ENCODE measurements around the gene TMOD1.

Gene TMOD1

DNA sequence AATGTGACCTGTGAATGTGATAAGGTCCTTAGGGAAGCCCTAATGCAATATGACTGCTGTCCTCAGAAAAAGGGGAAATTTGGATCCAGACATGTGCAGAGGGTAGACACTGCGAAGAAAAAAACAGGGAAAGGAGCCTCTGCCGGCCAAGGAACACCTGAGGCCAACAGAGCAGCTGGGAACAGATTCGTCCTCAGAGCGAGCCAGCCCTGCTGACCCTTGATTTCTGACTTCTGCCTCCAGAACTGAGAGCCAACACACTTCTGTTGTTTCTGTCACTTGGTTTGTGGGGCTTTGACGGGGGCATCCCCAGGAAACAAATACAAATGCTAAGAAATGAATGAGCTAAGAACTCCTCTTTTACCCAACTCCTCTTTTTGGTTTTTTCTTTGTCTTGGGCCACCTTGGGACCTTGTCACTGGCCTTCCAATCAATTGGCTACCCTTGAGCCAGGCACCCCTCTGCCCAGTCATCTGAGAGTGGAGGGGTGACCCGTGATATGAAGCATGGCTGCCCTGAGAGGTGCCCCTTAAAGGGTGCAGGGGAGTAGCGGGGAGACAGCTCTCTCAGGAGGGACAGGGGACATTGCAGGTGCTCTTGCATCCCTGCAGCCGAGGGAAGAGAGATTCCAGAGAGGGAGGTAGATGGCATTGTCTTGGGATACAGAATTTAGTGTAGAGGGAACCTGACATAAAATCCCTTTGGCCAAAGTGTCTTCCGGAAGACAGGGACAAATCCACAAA is 16.9 kb downstream of the TMOD1 start:
- no peak for DNase-seq (ENCODE audit: low spot score)

DNA sequence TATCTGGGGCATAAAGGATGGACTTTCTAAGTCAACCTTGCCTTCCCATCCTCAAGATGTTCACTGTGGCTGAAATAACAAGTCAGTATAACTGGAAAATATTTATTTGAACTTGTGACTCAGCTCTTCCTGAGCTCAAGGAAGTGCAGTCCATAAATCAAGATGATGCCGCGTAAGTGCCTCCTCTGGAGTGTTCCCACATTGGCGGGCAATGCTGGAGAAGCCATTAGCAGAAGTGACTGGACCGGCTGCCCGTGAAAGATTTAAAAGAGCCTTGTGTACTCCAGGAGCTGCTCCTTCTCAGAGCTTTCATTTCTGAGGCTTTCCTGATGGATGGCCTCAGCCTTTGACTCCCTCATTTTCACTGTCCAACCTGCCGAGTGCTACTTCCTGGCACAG is 17.4 kb downstream of the TMOD1 start:
- DNase-seq (ENCODE audit: low spot score): no peak

DNA sequence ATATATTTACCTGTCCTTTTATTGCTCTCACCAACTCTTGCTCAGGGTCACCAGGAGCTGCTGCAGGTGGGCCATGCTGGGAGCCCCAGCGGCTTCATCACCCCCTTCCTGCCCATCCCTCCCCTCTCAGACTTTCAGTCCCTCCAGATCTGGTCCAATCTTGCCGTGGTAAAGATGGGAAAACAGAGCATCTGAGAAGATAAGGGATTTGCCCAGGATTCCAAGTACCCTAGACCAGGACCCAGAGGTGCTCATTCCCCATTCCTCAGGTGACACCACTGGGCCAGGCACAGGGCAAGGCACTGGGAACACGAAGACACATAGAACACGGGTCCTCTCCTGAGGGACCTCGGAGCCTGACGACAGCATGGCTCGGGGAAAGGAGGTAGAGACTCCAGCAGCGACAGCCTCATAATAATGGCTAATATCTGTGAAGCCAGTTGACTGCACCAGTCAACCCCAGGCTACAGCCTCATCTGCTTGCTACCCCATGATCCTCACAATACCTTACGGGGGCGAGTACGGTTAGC is 18.0 kb downstream of the TMOD1 start:
- DNase-seq (ENCODE audit: low spot score): no peak

DNA sequence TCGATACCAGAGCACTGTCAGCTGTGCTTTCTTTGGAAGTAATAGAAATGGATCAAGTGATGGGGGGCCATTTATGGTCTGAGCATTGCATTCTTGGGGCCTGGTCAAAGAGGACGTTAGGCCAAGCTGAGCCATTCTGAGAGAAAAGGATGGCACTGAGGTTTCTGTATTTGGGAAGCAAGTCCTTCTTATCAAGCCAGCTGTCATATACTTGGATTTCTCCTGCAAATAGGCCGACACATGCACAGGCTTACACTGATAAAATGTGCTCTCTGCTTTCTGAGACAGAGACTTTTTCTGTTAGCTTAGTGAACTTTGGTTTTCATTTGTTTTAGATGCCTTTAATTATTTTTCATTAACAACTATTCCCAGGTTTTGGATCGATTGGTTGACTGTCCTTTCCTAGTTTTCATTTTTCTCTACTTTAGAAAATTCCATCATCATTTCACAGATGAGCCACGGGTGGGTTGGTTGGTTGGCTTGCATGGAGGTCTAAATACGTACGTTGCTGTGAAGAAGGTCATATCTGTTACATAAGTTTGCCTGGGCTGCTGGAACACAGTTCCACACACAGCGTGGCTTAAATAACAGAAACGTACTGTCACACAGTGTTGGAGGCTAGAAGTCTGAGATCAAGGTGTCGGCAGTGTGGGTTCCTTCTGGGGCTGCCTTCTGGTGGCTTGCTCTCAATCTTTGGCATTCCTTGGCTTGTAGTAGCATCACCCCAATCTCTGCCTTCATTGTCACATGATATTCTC is 20.3 kb downstream of the TMOD1 start:
- no peak for DNase-seq (ENCODE audit: low spot score)

DNA sequence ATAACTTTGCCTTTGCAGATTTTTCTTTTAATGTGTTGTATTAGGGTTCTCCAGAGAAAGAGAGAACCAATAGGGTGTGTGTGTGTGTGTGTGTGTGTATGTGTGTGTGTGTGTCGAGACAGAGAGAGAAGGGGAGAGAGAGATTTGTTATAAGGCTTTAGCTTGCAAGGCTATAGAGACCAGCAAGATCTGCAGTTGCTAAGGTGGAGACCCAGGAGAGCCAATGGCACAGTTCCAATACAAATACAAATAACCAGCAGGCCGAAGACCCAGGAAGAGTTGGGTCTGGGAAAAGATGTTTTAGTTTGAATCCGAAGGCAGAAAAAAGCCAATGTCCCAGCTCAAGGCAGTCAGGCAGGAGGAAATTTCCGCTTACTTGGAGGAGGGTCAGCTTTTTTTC is 23.0 kb downstream of the TMOD1 start:
- no peak for DNase-seq (ENCODE audit: low spot score)

DNA sequence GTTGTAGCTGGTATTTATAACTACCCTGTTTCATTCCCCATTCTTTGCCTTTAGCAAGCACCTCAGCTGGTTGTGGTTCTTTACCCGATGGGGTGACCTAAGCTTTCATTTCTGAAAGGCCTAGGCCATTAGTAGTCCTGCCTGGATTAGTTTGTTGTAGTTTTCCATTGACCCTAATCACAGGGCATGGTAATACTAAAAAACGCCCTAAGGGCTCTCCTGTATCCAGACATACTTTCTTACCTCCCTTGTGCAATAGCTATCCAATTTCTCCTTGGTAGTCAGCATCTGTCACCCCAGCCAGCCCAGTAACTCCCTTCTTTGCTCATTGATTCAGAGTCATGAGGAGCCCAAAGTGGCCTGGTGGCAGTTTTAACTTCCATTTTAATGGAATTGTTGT is 24.0 kb downstream of the TMOD1 start:
- no peak for DNase-seq (ENCODE audit: low spot score)

DNA sequence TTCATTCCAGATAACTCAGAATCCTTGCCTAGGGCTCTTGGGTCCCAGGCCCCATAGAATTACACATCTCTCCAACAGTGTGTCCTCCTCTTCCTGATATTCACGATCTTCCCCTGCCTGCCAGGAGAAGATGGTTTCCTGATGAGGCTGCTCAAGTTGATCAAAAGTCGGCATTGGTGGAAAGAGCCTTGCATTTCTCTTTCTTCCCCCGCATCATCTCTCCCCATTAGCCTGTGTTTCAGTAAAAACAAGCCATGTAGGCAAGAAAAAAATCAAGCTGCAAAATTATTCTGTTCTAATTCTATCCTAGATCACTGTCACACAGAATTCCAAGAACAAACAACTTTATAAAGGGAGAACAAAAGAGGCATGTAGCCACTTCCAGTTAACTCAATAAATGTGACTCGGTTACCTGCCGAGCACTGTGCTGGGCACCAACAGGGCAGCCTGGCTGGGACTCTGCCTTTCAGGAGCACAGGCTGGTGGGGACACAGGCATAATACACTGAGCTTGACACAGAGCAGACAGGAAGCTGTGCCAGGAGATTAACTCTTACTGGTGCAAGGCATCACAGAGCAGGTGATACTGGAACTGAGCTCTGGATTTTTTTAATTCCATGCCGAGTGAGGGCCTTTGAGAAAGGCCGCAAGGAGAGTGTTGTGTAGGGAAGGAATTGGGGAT is 25.6 kb downstream of the TMOD1 start:
- no peak for DNase-seq (ENCODE audit: low spot score)

DNA sequence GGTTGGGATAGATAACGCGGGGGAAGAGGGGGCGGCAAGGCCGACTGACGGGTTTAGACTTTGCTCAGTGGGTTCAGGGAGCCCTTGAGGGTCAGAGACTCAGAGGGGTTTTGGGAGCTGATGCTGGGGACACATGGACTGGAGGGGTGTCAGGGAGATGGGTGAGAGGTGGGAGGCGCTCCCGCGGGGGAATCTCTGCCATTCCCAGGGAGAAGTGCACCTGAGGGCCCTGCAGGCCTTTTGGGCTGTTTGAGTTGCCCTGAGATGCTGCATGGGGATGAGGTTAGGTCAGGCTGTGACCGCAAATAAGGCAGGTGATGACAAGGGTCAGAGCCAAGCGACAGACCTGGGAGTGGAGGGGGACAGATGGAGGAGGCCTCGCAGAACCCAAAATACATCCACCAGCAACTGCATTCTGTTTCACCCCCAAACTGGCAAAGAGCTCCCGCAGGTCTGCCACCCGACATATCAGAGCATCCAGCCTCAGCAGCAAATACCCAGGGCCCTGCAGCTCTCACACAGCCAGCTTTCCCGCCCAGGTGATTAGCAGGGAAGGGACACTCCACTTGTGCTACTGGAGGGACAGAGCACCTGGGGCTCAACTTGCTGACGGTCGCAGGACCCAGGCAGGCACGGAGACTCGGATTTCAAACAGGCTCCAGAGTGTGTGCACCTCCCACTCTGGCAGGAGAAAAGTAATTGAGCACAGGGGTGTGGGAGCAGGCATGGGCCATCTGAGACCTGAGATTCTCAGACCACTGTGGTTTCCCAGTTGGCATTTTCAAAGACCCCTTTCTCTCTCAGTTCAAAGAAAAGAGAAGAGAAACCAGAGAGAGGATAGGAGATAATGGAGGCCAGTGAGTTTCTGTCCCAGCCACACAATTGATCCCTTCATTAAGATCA is 26.4 kb downstream of the TMOD1 start:
- DNase-seq (ENCODE audit: low spot score): peak; percentile 67

DNA sequence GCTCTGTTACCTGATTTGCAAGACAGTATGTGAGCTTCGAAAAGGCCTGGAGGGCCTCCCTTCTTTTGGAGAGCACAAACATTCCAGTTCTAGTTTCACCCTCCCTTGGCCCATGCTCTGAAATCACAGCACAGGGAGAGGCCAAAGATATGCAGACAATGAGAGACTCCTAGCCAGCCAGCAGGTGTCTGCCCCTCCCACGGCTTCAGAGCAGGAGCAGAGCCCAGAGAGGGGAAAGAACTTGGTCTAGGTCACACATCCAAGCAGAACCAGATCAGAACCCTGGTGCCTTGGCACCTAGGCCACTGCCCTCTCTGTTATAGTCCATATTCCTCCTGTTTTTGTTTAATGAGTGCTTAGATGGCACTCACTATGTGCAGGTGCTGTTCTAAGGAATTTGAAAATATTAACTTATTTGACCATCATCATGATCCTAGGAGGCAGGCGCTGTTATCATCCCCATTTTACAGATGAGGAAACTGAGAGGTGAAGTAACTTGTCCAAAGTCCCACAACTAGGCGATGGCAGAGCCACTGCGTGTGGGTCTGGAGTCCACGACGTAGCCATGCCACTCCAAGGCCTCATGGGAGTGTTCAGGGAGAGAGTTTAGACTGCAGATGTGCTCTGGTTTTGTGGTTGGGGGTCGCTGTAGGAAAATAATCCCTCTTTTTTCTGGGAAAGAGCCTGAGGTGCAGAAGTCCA is 27.2 kb downstream of the TMOD1 start:
- DNase-seq (ENCODE audit: low spot score): peak; percentile 81

DNA sequence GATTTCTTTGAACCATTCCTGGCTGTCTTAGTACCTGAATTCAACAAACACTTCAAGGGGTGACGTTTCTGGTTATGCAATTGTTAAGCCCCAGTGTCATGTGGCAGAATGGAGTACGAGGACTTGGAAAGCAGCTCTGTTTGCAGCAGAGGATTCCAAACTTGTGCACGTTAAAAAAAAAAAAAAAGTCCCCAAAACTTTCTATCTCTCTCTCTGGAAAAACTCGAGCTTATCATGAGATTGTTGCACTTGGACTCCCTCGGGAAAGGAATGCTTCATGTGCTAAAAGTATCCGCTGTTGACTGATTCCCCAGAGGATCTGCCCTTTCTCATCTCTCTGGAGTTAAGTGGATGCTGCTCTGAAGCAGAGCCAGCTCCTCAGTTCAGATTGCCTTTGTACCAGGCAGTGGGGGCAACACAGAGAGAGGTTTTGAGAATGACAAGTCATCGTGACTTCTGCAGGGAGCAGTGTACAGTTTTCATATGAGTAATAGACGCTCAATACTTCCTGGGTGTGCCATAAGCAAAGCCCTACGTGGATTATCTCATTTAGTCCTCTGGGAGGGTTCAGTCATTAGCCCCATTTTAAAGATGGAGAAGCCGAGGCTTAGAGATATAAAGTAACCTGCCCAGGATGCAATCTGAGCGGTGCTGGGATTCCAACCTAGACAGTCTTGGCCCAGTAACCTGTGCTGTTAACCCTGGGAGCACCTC is 28.1 kb downstream of the TMOD1 start:
- no peak for DNase-seq (ENCODE audit: low spot score)

DNA sequence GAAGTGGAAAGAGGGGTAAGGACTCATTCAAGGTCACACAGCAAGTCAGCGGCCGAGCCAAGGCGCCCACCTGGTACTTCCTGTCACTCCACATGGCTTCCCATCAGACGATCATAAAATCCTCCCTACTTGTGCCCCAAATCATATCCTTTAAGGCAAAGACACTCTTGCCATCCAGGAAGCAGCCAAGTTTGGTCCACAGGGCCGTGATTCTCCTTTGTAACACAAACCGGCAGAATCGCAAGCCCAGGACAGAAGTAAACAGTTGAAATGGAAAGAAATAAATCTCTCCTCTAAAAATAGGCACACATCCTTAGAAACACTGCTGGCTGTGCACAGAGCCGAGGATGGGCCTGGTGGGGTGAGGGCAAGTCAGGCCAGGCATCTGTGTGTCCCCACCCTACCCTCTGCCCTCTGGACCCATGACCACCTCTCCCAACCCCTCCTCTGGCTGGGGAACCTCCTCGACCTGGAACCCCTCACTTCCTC is 30.5 kb downstream of the TMOD1 start:
- DNase-seq (ENCODE audit: low spot score): no peak

DNA sequence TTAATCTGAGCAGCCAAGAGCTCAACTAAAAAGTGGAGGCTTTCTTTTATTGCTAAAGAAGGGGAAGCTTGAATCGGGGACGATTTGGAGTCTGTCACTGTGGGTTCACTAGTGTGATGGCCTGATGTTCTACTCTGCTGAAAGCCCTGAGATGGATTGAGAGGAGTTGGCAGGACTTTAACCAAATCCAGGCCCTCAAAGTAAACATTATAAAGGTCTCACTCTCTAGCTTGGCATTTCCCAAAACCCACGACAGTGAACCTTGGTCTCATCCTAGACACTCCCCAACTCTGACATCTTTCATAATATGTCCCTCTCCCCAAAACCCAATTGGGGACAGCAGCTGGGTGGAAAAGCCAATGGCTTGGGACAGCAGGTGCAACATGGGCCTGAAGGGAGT is 32.7 kb downstream of the TMOD1 start:
- no peak for DNase-seq (ENCODE audit: low spot score)

DNA sequence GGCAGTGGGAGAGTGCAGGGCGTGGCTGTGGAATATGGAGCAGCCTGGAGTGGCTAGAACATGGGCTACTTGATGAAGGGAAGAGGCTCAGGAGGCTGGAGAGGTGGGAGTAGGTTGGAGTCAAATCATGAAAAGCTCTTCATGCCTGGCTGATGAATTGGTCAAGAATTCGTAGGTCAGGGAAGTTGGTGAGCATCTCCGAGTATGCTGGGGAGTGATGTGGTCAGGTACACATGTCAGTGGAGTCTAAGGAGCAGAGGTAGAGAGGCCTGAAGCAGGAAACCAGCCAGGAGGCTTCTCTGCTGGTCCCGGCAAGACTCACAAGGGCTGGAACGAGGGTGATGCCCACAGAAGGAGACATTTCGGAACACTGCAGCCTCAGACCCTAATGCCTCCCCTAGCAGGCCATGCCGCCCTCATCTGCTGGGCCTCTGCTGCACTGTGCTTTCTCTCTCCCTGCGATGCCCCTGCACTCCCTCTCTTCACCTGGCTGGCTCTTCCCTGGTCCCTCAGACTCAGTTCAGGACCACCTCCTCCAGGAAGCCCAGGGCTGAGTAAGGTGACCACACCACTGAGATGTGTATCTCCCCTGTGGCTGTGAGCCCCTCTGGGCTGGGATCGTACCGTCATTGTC is 33.6 kb downstream of the TMOD1 start:
- no peak for DNase-seq (ENCODE audit: low spot score)

DNA sequence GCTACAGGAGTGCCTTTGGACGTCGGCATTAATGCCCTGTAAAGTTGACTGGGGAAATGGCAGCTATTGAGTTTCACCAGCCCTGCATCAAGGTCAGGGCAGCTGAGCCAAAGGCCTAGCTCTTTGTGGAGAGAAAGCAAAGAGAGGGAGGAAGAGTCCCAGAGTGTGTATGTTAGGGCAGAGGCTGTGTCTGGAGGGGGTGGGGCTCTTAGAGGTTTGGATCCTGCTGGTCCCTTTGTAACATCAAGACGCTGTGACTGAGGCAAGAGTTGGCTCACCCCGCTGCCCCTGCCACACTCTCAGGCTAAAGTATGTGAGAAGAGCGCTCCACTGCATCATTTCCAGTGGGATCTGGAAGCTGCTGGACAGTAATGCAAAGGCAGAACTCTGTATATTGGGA is 34.3 kb downstream of the TMOD1 start:
- no peak for DNase-seq (ENCODE audit: low spot score)

DNA sequence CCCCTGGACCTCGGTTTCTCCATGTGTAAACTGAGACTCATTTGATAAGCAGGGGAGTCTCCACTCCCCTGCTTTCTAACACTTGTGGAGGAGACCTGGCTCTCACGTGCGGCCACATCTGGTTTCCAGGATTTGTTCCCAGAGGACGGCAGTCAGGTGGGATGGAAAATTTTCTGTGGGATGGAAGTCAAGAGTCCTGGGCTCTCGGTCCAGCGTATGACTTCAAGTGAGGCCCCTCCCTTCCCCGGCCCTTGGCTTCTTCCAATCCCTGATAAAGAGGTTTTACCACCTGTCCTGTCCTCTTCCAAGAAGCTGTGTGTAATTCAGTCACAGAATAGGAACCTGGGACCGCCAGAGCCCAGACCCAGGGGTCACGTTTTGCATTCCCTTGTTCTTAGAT is 35.0 kb downstream of the TMOD1 start:
- DNase-seq (ENCODE audit: low spot score): no peak

DNA sequence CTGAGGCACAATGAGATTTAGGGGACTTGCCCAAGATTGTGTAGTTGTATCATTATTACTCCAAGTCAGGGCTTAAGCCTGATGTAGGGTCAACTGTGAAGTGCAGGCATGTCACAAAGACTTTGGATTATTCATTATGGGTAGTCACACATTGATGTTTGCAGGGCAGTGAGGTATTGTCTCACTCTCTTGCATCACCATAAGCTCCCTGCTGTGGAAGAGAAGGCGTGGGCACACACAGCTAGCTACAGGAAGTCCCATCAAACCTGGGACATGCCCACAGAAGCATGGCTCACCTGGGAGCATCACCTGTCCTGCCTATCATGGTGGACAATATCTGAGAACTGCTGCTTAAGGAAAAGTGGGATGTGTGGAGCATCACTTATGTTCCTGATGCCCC is 42.1 kb downstream of the TMOD1 start:
- DNase-seq (ENCODE audit: low spot score): peak; percentile 38

DNA sequence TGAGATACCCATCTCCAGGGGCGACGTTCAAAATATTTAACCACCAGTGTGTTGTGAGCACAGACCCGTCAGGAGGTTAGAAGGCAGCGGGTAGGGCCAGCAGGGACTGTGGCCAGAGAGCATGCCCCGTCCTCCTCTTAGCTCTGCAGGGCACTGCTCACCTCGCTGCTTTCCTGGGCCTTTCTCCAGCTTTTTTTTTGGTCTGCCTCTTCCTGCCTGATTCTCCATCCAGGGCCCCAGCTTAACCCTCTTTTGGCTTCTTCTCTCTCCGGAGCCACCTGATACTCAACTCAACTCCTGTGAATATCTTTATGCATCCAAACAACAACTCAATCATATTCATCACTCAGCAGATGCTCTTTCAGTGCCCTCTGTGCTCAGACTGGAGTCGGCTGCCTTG is 44.0 kb downstream of the TMOD1 start:
- DNase-seq (ENCODE audit: low spot score): no peak

DNA sequence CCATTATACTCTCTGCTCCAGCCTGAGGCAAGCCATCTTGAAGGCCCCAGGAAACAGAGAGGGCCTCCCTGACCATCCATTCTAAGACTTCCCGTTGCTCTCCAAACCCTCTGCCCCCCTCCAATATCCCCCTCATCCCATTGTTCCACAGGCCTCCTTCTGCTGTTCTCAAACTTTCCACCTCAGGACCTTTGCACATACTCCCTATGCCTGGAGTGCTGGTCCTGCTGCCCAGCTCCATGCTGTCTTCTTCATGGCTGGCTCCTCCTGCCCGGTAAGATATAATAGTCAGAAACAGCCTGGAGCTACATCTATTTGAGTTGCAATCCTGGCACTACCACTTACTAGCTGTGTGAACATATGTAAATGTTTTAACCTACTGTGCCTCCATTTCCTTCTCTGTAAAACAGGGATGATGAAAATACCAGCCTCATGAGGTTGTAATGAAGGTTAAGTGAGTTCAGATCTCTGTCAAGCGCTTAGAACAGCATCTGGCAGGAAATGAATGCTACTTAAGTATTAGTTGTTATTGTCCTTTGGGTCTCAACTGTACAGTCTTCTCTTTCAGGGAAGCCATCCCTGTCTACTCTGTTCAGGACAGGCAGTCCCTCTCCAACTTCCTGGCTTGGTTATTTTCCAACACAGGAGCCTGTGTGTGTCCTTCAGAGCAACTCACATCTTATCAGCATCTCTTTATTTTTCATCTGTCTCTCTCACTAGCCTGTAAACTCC is 45.8 kb downstream of the TMOD1 start:
- DNase-seq (ENCODE audit: low spot score): no peak

DNA sequence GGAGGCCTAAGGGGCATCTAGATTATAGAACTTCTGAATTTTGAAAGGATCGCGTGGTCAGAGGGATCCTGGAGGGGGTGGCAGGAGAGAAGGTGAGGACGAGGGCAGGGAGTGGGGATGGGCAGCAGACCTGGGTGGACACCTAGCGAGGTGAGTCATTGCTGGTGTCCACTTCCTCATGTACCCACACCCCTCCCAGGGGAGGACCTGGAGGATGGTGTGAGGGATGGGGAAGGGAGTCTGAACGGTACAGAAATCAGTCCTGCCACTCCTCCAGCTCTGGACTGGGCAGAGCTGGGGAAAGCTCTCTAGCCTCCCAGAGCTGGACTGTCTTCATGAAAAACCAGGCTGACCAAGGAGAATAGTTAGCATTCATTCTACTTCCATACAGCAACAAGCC is 46.9 kb downstream of the TMOD1 start:
- DNase-seq (ENCODE audit: low spot score): no peak

All from iPS-NIHi11 (cell line).